A549 (cell line): ENCODE data around the gene FTCD. TPM values are rescaled to one million over a fixed set of nuclear protein-coding genes. Genes with fewer than 3 reads are reported as not detected.

ENCODE experiments used
- ATAC-seq, 2 experiments: fragments of 200-7000 bp in 1 of 2; fragments of >200 bp in 1 of 2; cut with Nextera tagmentation in 1 of 2; cut with Tn5 transposase in 1 of 2; 3 replicates each; pipeline versions ENCODE4 v1.8.0 to v1.9.1; 2018 to 2020; ENCODE audit warnings: mild to moderate bottlenecking in 1 of 2, moderate library complexity in 1 of 2
- CTCF ChIA-PET: fragments of 300-600 bp; sonication (Branson Sonifier 250); formaldehyde crosslinking; extraction: SDS; loops from one replicate; lab custom pipeline; 2021; ENCODE audit warnings: antibody characterized with exemption, inconsistent platforms; lab: Yijun Ruan, JAX
- POLR2A ChIA-PET: fragments of 350-600 bp; formaldehyde crosslinking; extraction: SDS; loops from one replicate; lab custom pipeline; 2021; ENCODE audit warnings: antibody characterized with exemption, inconsistent platforms; lab: Yijun Ruan, JAX
- DNase-seq, 2 experiments: peaks; one replicate each; pipeline versions ENCODE4 v3.0.0 to v3.0.0-alpha.2; 2011 to 2016; ENCODE audit warnings: low read depth in 1 of 2, low spot score in 1 of 2
- FAIRE-seq: peaks from 2 replicates; lab custom pipeline; 2011; peaks lifted over from hg19 to GRCh38; lab: Jason Lieb, UNC
- H3K27ac ChIP-seq, 2 experiments: fragments of >200 bp; sonication (Bioruptor Twin); formaldehyde crosslinking; 3 replicates each; pipeline ENCODE4 v1.5.1; 2016 to 2017
- H3K4me1 ChIP-seq: fragments of >200 bp; sonication (Bioruptor Twin); formaldehyde crosslinking; 3 replicates; pipeline ENCODE4 v1.6.1; 2016
- H3K4me2 ChIP-seq: fragments of >200 bp; sonication (Bioruptor Twin); formaldehyde crosslinking; 3 replicates; pipeline ENCODE4 v1.6.1; 2016
- H3K4me3 ChIP-seq: fragments of >200 bp; sonication (Bioruptor Twin); formaldehyde crosslinking; 3 replicates; pipeline ENCODE4 v1.5.1; 2016
- H3K9me3 ChIP-seq: fragments of >200 bp; sonication (Bioruptor Twin); formaldehyde crosslinking; 3 replicates; pipeline ENCODE4 v1.6.1; 2016
- BHLHE40 ChIP-seq: IDR thresholded peaks from 2 replicates; pipeline ENCODE4 v1.6.1; 2012; ENCODE audit warnings: low read depth, low read length, inconsistent platforms
- CBX2 ChIP-seq: fragments of 200-600 bp; sonication (generic); IDR thresholded peaks from 2 replicates; pipeline ENCODE4 v1.6.1; 2016; ENCODE audit warnings: low read depth, mild to moderate bottlenecking, borderline replicate concordance
- CHD2 ChIP-seq: fragments of 150-350 bp; IDR thresholded peaks from 2 replicates; pipeline ENCODE4 v1.6.1; 2014; ENCODE audit warnings: low read length; ENCODE audit not compliant: partially characterized antibody
- EHMT2 ChIP-seq: fragments of 200-600 bp; sonication (generic); IDR thresholded peaks from 2 replicates; pipeline ENCODE4 v1.6.1; 2016; ENCODE audit warnings: antibody characterized with exemption, low read depth, mild to moderate bottlenecking, moderate library complexity
- FOSB ChIP-seq: fragments of 250-450 bp; sonication (Bioruptor Pico); IDR thresholded peaks from 2 replicates; pipeline ENCODE4 v1.5.0; 2020; ENCODE audit warnings: mild to moderate bottlenecking, moderate library complexity
- FOXS1 ChIP-seq: fragments of 250-450 bp; sonication (Bioruptor Pico); IDR thresholded peaks from 2 replicates; pipeline ENCODE4 v1.5.0; 2020; ENCODE audit warnings: mild to moderate bottlenecking, moderate library complexity
- HEYL ChIP-seq: fragments of 250-450 bp; sonication (Bioruptor Pico); IDR thresholded peaks from 2 replicates; pipeline ENCODE4 v1.8.0; 2021; ENCODE audit warnings: mild to moderate bottlenecking, moderate library complexity
- JUN ChIP-seq, 2 experiments: fragments of >200 bp; sonication (Bioruptor Twin); formaldehyde crosslinking; IDR thresholded peaks; 2 replicates in 1 of 2; 3 replicates in 1 of 2; pipeline ENCODE4 v1.6.1; 2016 to 2017
- JUNB ChIP-seq: fragments of >200 bp; sonication (Bioruptor Twin); formaldehyde crosslinking; IDR thresholded peaks from 2 replicates; pipeline ENCODE4 v1.6.1; 2016
- KDM5A ChIP-seq: fragments of 200-600 bp; sonication (generic); IDR thresholded peaks from 2 replicates; pipeline ENCODE4 v1.6.1; 2016; ENCODE audit warnings: antibody characterized with exemption, mild to moderate bottlenecking
- MAFK ChIP-seq: fragments of 450-650 bp; IDR thresholded peaks from 2 replicates; pipeline ENCODE4 v1.6.1; 2014; ENCODE audit not compliant: partially characterized antibody
- MYC ChIP-seq: IDR thresholded peaks from 2 replicates; pipeline ENCODE4 v1.6.1; 2012; ENCODE audit warnings: mild to moderate bottlenecking, inconsistent platforms, low read length, improper control_type of control experiment, borderline replicate concordance
- NFE2L2 ChIP-seq: fragments of 150-350 bp; conservative IDR thresholded peaks from 2 replicates; pipeline ENCODE4 v1.6.1; 2014; ENCODE audit warnings: low read length
- PHF8 ChIP-seq: fragments of 200-600 bp; sonication (generic); IDR thresholded peaks from 2 replicates; pipeline ENCODE4 v1.6.1; 2016; ENCODE audit warnings: low read depth, mild to moderate bottlenecking, antibody characterized with exemption, moderate library complexity, borderline replicate concordance
- POLR2A ChIP-seq: IDR thresholded peaks from 2 replicates; pipeline ENCODE4 v1.6.1; 2012; ENCODE audit warnings: mild to moderate bottlenecking, low read length
- POLR2AphosphoS2 ChIP-seq: conservative IDR thresholded peaks from 2 replicates; pipeline ENCODE4 v1.6.1; 2012; ENCODE audit warnings: low read length, improper control_type of control experiment, inconsistent platforms
- RAD21 ChIP-seq, 2 experiments: fragments of >200 bp in 1 of 2; sonication (Bioruptor Twin) in 1 of 2; formaldehyde crosslinking in 1 of 2; IDR thresholded peaks in 1 of 2; conservative IDR thresholded peaks in 1 of 2; 2 replicates in 1 of 2; 3 replicates in 1 of 2; pipeline ENCODE4 v1.6.1; 2012 to 2018; ENCODE audit warnings: inconsistent platforms in 1 of 2
- RCOR1 ChIP-seq: fragments of 150-350 bp; IDR thresholded peaks from 2 replicates; pipeline ENCODE4 v1.6.1; 2014; ENCODE audit warnings: antibody characterized with exemption, low read length, low read depth
- RNF2 ChIP-seq: fragments of 200-600 bp; sonication (generic); IDR thresholded peaks from 2 replicates; pipeline ENCODE4 v1.6.1; 2016; ENCODE audit warnings: low read depth, mild to moderate bottlenecking, antibody characterized with exemption, moderate library complexity, borderline replicate concordance
- SREBF2 ChIP-seq: fragments of 450-650 bp; IDR thresholded peaks from 2 replicates; pipeline ENCODE4 v1.6.1; 2014; ENCODE audit warnings: mild to moderate bottlenecking, moderate library complexity
- ZNF302 ChIP-seq: fragments of 250-450 bp; sonication (Bioruptor Pico); IDR thresholded peaks from 2 replicates; pipeline ENCODE4 v1.9.0; 2021; ENCODE audit warnings: inconsistent platforms, mild to moderate bottlenecking, moderate library complexity
- WGBS: methylation state at CpG from one replicate; pipeline ENCODE4 v1.1.6; 2017; ENCODE audit errors: missing lambda C conversion rate; 5-methylcytosine and 5-hydroxymethylcytosine counted together
- polyA plus RNA-seq, 4 experiments: library from polyadenylated mRNA; depleted of rRNA in 3 of 4; stranded (reverse); fragments of >200 nt; fragmentation: RNase III in 1 of 4; extraction: RNeasy Plus Mini Kit Qiagen cat#74134 plus additional on column Dnase treatment in 1 of 4; gene quantifications; 2 replicates in 3 of 4; 3 replicates in 1 of 4; pipeline ENCODE4 v1.2.3, GENCODE V29; 2011 to 2017
- TF ChIP-seq, protein P1 (sequence below): fragments of 150-350 bp; IDR thresholded peaks from 2 replicates; pipeline ENCODE4 v1.6.1; 2014; ENCODE audit warnings: low read depth, mild to moderate bottlenecking, low read length
- TF ChIP-seq, protein P2 (sequence below): fragments of 250-450 bp; sonication (Bioruptor Pico); IDR thresholded peaks from 2 replicates; pipeline ENCODE4 v1.5.0; 2021; ENCODE audit warnings: mild to moderate bottlenecking, moderate library complexity, borderline replicate concordance

FTCD gene
- polyA plus RNA-seq, 2 of the 4 experiments (the other 2 are of a cell fraction), result not detected

GRCh38 chr21:46127239-46128105 lies 27.9 kb downstream of the FTCD start (continued):
- TF ChIP-seq POLR2AphosphoS2, result no peak
- TF ChIP-seq JUNB, result no peak

GRCh38 chr21:46126309-46127238 lies 28.8 kb downstream of the FTCD start:
- WGBS, result 83% methylated on average over 4 of the region's 32 CpGs
- no peaks in the 10 kb centered on the region for H3K9me3 ChIP-seq
- DNase-seq (no peak), FAIRE-seq (no peak), ATAC-seq (no peak)
- H3K4me3 ChIP-seq, result no peak overlapping the region
- ChIA-PET CTCF (interaction anchor here (1.5 kb wide), 1 partner anchor 16 kb away, joined by 3 read pairs; no protein-coding TSS in a partner anchor), POLR2A (no interaction called here)
- no peak for TF ChIP-seq BHLHE40
- TF ChIP-seq EHMT2, result no peak
- no peak for TF ChIP-seq MAFK
- no peak for TF ChIP-seq RCOR1
- TF ChIP-seq KDM5A, result no peak
- no peak for TF ChIP-seq CBX2
- no peak for TF ChIP-seq PHF8
- TF ChIP-seq NFE2L2, result no peak
- TF ChIP-seq HEYL (CRISPR knock-in tag), result no peak
- no peak for TF ChIP-seq MYC
- no peak for TF ChIP-seq JUN (IDR thresholded peaks at IDR 0.05)
- TF ChIP-seq RAD21 (conservative IDR thresholded peaks at IDR 0.05 in 1 of 2, IDR thresholded peaks at IDR 0.05 in 1 of 2), result no peak
- TF ChIP-seq, protein P1, sequence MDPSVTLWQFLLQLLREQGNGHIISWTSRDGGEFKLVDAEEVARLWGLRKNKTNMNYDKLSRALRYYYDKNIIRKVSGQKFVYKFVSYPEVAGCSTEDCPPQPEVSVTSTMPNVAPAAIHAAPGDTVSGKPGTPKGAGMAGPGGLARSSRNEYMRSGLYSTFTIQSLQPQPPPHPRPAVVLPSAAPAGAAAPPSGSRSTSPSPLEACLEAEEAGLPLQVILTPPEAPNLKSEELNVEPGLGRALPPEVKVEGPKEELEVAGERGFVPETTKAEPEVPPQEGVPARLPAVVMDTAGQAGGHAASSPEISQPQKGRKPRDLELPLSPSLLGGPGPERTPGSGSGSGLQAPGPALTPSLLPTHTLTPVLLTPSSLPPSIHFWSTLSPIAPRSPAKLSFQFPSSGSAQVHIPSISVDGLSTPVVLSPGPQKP, result no peak
- TF ChIP-seq POLR2A, result no peak
- TF ChIP-seq POLR2AphosphoS2, result no peak
- TF ChIP-seq, protein P2, sequence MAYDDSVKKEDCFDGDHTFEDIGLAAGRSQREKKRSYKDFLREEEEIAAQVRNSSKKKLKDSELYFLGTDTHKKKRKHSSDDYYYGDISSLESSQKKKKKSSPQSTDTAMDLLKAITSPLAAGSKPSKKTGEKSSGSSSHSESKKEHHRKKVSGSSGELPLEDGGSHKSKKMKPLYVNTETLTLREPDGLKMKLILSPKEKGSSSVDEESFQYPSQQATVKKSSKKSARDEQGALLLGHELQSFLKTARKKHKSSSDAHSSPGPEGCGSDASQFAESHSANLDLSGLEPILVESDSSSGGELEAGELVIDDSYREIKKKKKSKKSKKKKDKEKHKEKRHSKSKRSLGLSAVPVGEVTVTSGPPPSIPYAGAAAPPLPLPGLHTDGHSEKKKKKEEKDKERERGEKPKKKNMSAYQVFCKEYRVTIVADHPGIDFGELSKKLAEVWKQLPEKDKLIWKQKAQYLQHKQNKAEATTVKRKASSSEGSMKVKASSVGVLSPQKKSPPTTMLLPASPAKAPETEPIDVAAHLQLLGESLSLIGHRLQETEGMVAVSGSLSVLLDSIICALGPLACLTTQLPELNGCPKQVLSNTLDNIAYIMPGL (CRISPR knock-in tag), result no peak
- TF ChIP-seq FOSB (CRISPR knock-in tag), result no peak
- TF ChIP-seq FOXS1 (CRISPR knock-in tag), result no peak
- H3K4me1 ChIP-seq, result no peaks in the 10 kb centered on the region
- H3K27ac ChIP-seq, result no peak overlapping the region
- H3K4me2 ChIP-seq, result no peak overlapping the region

DNA sequence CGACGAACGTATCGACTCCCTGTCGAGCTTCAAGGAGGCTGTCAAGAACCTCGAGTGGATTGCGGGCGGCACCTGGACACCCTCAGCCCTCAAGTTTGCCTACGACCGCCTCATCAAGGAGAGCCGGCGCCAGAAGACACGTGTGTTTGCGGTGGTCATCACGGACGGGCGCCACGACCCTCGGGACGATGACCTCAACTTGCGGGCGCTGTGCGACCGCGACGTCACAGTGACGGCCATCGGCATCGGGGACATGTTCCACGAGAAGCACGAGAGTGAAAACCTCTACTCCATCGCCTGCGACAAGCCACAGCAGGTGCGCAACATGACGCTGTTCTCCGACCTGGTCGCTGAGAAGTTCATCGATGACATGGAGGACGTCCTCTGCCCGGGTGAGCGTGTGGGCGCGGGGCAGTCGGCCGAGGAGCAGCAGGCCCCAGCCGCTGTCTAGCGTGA lies 29.5 kb downstream of the FTCD start:
- CTCF ChIA-PET, result interaction anchor here (0.6 to 1.2 kb wide), 2 partner anchors 27 to 55 kb away, joined by 3 read pairs; no protein-coding TSS in a partner anchor
- ATAC-seq (no peak), DNase-seq (no peak), FAIRE-seq (no peak)
- Histone ChIP-seq H3K4me2 (no peak overlapping the region), H3K9me3 (no peaks in the 10 kb centered on the region), H3K27ac (no peak overlapping the region), H3K4me3 (no peak overlapping the region), H3K4me1 (no peaks in the 10 kb centered on the region)
- POLR2A ChIA-PET, result no interaction called here
- TF ChIP-seq CHD2 (no peak), NFE2L2 (no peak), RNF2 (no peak), SREBF2 (no peak), ZNF302 (no peak), FOSB (CRISPR knock-in tag) (no peak), JUN (IDR thresholded peaks at IDR 0.05) (no peak)
- TF ChIP-seq, protein P2 (CRISPR knock-in tag), result no peak
- WGBS, result 82% methylated on average over 23 of the region's 47 CpGs
